ENCODE measurements around the gene MTHFS. TPM values are rescaled to one million over a fixed set of nuclear protein-coding genes. Genes with fewer than 3 reads are reported as not detected.

MTHFS gene
- total and polyA plus RNA-seq, 7 experiments from 2014 or later = 15.8 to 93.3 (median 22.0) TPM

- Mint-ChIP-seq H3K27me3 (no peaks in the 10 kb centered on the region), H3K9me3 (peaks cover 0 to 6% (median 0%) of the 10 kb centered on the region in 11 donors), H3K36me3 (peaks cover 0 to 19% (median 12%) of the 10 kb centered on the region in 5 donors), H3K4me1 (peaks cover 0 to 19% (median 4%) of the 10 kb centered on the region in 7 donors), H3K27ac (no peak overlapping the region), H3K4me3 (no peak overlapping the region)
- no peaks in the 10 kb centered on the region for H3K4me1 ChIP-seq (ENCODE audit: control insufficient read depth in 2 of 2, insufficient read depth in 2 of 2, low read length in 2 of 2)
- no peaks in the 10 kb centered on the region for H3K9me3 ChIP-seq (ENCODE audit: control insufficient read depth in 2 of 3, low read length in 3 of 3)
- CTCF ChIA-PET = interaction anchor here (1.0 kb wide), 1 partner anchor 26 kb away, joined by 3 read pairs; no protein-coding TSS in a partner anchor
- H3K27ac ChIP-seq (ENCODE audit: low read depth, low read length) = no peak overlapping the region
- no peaks in the 10 kb centered on the region for H3K36me3 ChIP-seq (ENCODE audit: control insufficient read depth in 2 of 3, insufficient read depth in 3 of 3, low read length in 3 of 3)
- no peaks in the 10 kb centered on the region for H3K27me3 ChIP-seq (ENCODE audit: control insufficient read depth in 2 of 2, insufficient read depth in 2 of 2, low read length in 2 of 2)
- H3K4me3 ChIP-seq (ENCODE audit: low read length) = no peak overlapping the region
- ATAC-seq (no peak), DNase-seq (no peak)
- POLR2A ChIA-PET = no interaction called here
- intact Hi-C loops (cut with micrococcal nuclease) = no loop called here
These were observed 68.4 kb downstream of the MTHFS start for GRCh38 chr15:79828447-79828846.

DNA sequence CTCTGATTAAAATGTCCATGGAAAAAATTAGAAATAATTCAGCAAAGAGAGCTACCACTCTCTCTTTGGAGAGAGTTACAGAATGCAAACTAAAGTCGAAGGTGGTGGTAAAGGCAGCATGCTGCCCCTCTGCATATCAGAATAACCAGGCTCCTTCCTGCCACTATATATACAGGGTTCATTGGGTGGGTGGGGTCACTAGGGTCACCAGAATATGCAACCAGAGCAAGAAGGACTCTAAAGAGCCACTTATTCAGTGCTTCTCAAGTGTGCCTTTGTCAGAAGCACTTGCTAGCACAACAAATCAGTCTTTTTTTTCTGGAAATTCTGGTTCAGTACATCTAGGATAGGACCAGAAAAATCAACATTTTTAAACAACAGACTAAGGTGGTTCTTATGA is 70.0 kb downstream of the MTHFS start:
- intact Hi-C loops (cut with micrococcal nuclease) = no loop called here
- ATAC-seq = no peak

DNA sequence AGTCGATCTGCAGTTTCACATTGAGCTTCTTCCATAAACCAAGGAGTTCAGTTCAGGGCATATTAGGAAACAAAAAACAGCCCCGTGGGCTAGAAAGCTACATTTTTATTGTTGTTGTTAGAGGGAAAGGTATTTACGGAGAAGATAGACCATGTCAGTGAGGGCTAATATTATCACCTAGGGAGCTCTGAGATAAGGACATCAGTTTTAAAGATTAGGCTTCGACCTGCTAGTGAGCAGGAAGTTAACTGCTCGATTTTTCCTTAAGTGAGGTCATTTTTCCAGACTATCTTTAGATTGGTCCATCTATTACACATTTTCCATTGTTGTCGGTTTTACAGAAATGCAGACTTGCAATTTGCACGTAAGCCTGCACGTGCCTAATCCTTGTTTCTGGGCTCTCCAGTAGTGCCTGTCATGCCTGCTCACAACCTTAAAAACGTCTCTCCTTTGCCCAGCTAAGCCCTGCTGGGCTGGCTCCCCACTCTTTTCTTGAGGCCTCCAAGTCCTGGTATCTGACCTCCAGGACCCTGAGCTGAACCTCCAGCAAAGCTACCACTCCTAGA is 72.6 kb downstream of the MTHFS start:
- Histone ChIP-seq H3K4me1 (ENCODE audit: control insufficient read depth in 2 of 2, insufficient read depth in 2 of 2, low read length in 2 of 2) (no peaks in the 10 kb centered on the region), H3K27ac (ENCODE audit: low read depth, low read length) (no peak overlapping the region), H3K4me3 (ENCODE audit: low read length) (no peak overlapping the region), H3K36me3 (ENCODE audit: control insufficient read depth in 2 of 3, insufficient read depth in 3 of 3, low read length in 3 of 3) (no peaks in the 10 kb centered on the region), H3K9me3 (ENCODE audit: control insufficient read depth in 2 of 3, low read length in 3 of 3) (no peaks in the 10 kb centered on the region), H3K27me3 (ENCODE audit: control insufficient read depth in 2 of 2, insufficient read depth in 2 of 2, low read length in 2 of 2) (no peaks in the 10 kb centered on the region)
- POLR2A ChIA-PET = no interaction called here
- CTCF ChIA-PET = no interaction called here
- peaks cover 5 to 25% (median 15%) of the 10 kb centered on the region in 5 donors for H3K36me3 Mint-ChIP-seq
- no peak overlapping the region for H3K27ac Mint-ChIP-seq
- no peak overlapping the region for H3K4me3 Mint-ChIP-seq
- H3K4me1 Mint-ChIP-seq = no peaks in the 10 kb centered on the region
- H3K9me3 Mint-ChIP-seq = peaks cover 0 to 18% (median 7%) of the 10 kb centered on the region in 11 donors
- H3K27me3 Mint-ChIP-seq = no peaks in the 10 kb centered on the region
- DNase-seq (no peak), ATAC-seq (no peak)
- intact Hi-C loops (cut with micrococcal nuclease) = no loop called here

More for the DNA sequence above, 70.0 kb downstream of the MTHFS start:
- no peak overlapping the region for H3K27ac Mint-ChIP-seq
- no peaks in the 10 kb centered on the region for H3K27me3 ChIP-seq (ENCODE audit: control insufficient read depth in 2 of 2, insufficient read depth in 2 of 2, low read length in 2 of 2)
- no peak for DNase-seq
- no peaks in the 10 kb centered on the region for H3K36me3 ChIP-seq (ENCODE audit: control insufficient read depth in 2 of 3, insufficient read depth in 3 of 3, low read length in 3 of 3)
- no peaks in the 10 kb centered on the region for H3K9me3 ChIP-seq (ENCODE audit: control insufficient read depth in 2 of 3, low read length in 3 of 3)
- H3K27me3 Mint-ChIP-seq = no peaks in the 10 kb centered on the region
- peaks cover 0 to 4% (median 0%) of the 10 kb centered on the region in 7 donors for H3K4me1 Mint-ChIP-seq
- no peak overlapping the region for H3K4me3 Mint-ChIP-seq
- H3K36me3 Mint-ChIP-seq = peaks cover 0 to 11% (median 9%) of the 10 kb centered on the region in 5 donors
- ChIA-PET CTCF (no interaction called here), POLR2A (no interaction called here)
- H3K9me3 Mint-ChIP-seq = peaks cover 0 to 6% (median 0%) of the 10 kb centered on the region in 11 donors
- no peak overlapping the region for H3K27ac ChIP-seq (ENCODE audit: low read depth, low read length)
- no peak overlapping the region for H3K4me3 ChIP-seq (ENCODE audit: low read length)
- no peaks in the 10 kb centered on the region for H3K4me1 ChIP-seq (ENCODE audit: control insufficient read depth in 2 of 2, insufficient read depth in 2 of 2, low read length in 2 of 2)

GRCh38 chr15:79820820-79821219 is 76.0 kb downstream of the MTHFS start:
- no peaks in the 10 kb centered on the region for H3K27me3 Mint-ChIP-seq
- H3K27ac ChIP-seq (ENCODE audit: low read depth, low read length) = no peak overlapping the region
- no peaks in the 10 kb centered on the region for H3K27me3 ChIP-seq (ENCODE audit: control insufficient read depth in 2 of 2, insufficient read depth in 2 of 2, low read length in 2 of 2)
- peaks cover 0 to 1% (median 0%) of the 10 kb centered on the region in 7 donors for H3K4me1 Mint-ChIP-seq
- H3K9me3 ChIP-seq (ENCODE audit: control insufficient read depth in 2 of 3, low read length in 3 of 3) = no peaks in the 10 kb centered on the region
- ATAC-seq (no peak), DNase-seq (no peak)
- peaks cover 0 to 18% (median 9%) of the 10 kb centered on the region in 11 donors for H3K9me3 Mint-ChIP-seq
- peaks cover 4 to 15% (median 7%) of the 10 kb centered on the region in 5 donors for H3K36me3 Mint-ChIP-seq
- H3K4me3 ChIP-seq (ENCODE audit: low read length) = no peak overlapping the region
- no peak overlapping the region for H3K4me3 Mint-ChIP-seq
- H3K4me1 ChIP-seq (ENCODE audit: control insufficient read depth in 2 of 2, insufficient read depth in 2 of 2, low read length in 2 of 2) = no peaks in the 10 kb centered on the region
- ChIA-PET CTCF (no interaction called here), POLR2A (no interaction called here)
- no peaks in the 10 kb centered on the region for H3K36me3 ChIP-seq (ENCODE audit: control insufficient read depth in 2 of 3, insufficient read depth in 3 of 3, low read length in 3 of 3)
- H3K27ac Mint-ChIP-seq = no peak overlapping the region
- intact Hi-C loops (cut with micrococcal nuclease) = no loop called here

DNA sequence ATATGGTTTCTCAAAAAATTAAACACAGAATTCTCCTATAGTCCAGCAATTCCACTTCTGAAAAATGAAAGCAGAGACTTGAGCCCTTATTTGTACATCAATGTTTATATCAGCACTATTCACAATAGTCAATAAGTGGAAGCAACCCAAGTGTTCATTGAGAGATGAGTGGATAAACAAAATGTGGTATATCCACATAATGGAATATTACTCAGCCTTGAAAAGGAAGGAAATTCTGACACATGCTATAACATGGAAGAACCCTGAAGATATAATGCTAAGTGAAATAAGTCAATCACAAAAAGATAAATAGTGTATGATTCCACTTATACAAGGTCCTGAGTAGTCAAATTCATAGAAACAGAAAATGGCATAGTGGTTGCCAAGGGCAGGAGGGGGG is 76.6 kb downstream of the MTHFS start:
- ChIA-PET POLR2A (no interaction called here), CTCF (no interaction called here)
- Histone ChIP-seq H3K27ac (ENCODE audit: low read depth, low read length) (no peak overlapping the region), H3K9me3 (ENCODE audit: control insufficient read depth in 2 of 3, low read length in 3 of 3) (no peaks in the 10 kb centered on the region), H3K36me3 (ENCODE audit: control insufficient read depth in 2 of 3, insufficient read depth in 3 of 3, low read length in 3 of 3) (no peaks in the 10 kb centered on the region), H3K4me1 (ENCODE audit: control insufficient read depth in 2 of 2, insufficient read depth in 2 of 2, low read length in 2 of 2) (no peaks in the 10 kb centered on the region), H3K4me3 (ENCODE audit: low read length) (no peak overlapping the region), H3K27me3 (ENCODE audit: control insufficient read depth in 2 of 2, insufficient read depth in 2 of 2, low read length in 2 of 2) (no peaks in the 10 kb centered on the region)
- peaks cover 4 to 15% (median 6%) of the 10 kb centered on the region in 5 donors for H3K36me3 Mint-ChIP-seq
- DNase-seq (no peak), ATAC-seq (no peak)
- no peak overlapping the region for H3K4me3 Mint-ChIP-seq
- H3K27me3 Mint-ChIP-seq = no peaks in the 10 kb centered on the region
- peaks cover 0 to 1% (median 0%) of the 10 kb centered on the region in 7 donors for H3K4me1 Mint-ChIP-seq
- intact Hi-C loops (cut with micrococcal nuclease) = no loop called here
- no peak overlapping the region for H3K27ac Mint-ChIP-seq
- peaks cover 0 to 18% (median 9%) of the 10 kb centered on the region in 11 donors for H3K9me3 Mint-ChIP-seq

DNA sequence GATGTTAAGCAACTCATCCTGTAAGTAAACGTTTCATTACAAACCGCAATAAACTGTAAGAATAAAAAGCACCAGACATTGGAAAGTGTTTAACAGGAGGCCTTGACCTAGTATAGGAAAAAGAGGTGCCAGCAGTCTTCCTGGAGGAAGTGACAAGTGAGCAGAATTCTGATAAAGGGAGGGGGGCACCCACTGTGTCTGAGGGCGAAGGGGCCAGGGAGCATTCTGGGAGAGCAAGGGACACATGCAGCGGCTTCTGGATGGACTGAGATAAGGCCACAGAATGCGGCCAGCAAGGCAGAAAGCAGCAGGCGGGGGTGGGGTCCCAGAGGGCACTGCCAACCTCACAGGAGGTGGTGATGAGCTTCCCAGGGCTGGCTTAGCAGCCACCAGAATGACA is 80.2 kb downstream of the MTHFS start:
- H3K9me3 ChIP-seq (ENCODE audit: control insufficient read depth in 2 of 3, low read length in 3 of 3) = no peaks in the 10 kb centered on the region
- no peak overlapping the region for H3K27ac Mint-ChIP-seq
- POLR2A ChIA-PET = no interaction called here
- H3K4me1 ChIP-seq (ENCODE audit: control insufficient read depth in 2 of 2, insufficient read depth in 2 of 2, low read length in 2 of 2) = no peaks in the 10 kb centered on the region
- no peak overlapping the region for H3K27ac ChIP-seq (ENCODE audit: low read depth, low read length)
- H3K36me3 ChIP-seq (ENCODE audit: control insufficient read depth in 2 of 3, insufficient read depth in 3 of 3, low read length in 3 of 3) = no peaks in the 10 kb centered on the region
- intact Hi-C loops (cut with micrococcal nuclease) = no loop called here
- CTCF ChIA-PET = no interaction called here
- H3K27me3 ChIP-seq (ENCODE audit: control insufficient read depth in 2 of 2, insufficient read depth in 2 of 2, low read length in 2 of 2) = no peaks in the 10 kb centered on the region
- ATAC-seq (no peak), DNase-seq (no peak)
- H3K4me3 Mint-ChIP-seq = no peak overlapping the region
- H3K4me3 ChIP-seq (ENCODE audit: low read length) = no peak overlapping the region
- peaks cover 0 to 18% (median 9%) of the 10 kb centered on the region in 11 donors for H3K9me3 Mint-ChIP-seq
- peaks cover 4 to 15% (median 6%) of the 10 kb centered on the region in 5 donors for H3K36me3 Mint-ChIP-seq
- peaks cover 0 to 1% (median 0%) of the 10 kb centered on the region in 7 donors for H3K4me1 Mint-ChIP-seq
- H3K27me3 Mint-ChIP-seq = no peaks in the 10 kb centered on the region

DNA sequence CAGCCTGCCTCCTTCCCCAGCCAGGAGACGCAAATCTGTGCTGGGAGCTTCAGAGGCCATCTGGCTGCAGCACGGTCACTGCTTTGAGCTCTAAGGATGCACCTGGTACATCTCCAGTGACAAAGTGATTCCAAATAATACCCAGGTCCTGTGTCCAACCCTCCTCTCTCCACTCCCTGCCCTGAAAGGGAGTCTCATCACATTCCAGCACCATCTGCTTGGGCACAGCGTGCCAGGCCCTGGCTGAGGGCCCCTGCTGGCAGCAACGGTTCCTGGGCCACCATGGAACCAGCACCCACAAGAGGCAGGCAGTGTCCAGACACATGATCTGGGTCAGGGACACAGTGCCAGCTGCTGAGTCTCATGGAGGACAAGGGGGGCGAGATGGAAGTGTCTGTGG is 81.3 kb downstream of the MTHFS start:
- ChIA-PET POLR2A (no interaction called here), CTCF (no interaction called here)

More for the DNA sequence above, 81.3 kb downstream of the MTHFS start:
- peaks cover 0 to 10% (median 5%) of the 10 kb centered on the region in 11 donors for H3K9me3 Mint-ChIP-seq
- no peaks in the 10 kb centered on the region for H3K9me3 ChIP-seq (ENCODE audit: control insufficient read depth in 2 of 3, low read length in 3 of 3)
- peaks cover 0 to 1% (median 0%) of the 10 kb centered on the region in 7 donors for H3K4me1 Mint-ChIP-seq
- no peak overlapping the region for H3K4me3 Mint-ChIP-seq
- no peaks in the 10 kb centered on the region for H3K27me3 ChIP-seq (ENCODE audit: control insufficient read depth in 2 of 2, insufficient read depth in 2 of 2, low read length in 2 of 2)
- no peaks in the 10 kb centered on the region for H3K36me3 ChIP-seq (ENCODE audit: control insufficient read depth in 2 of 3, insufficient read depth in 3 of 3, low read length in 3 of 3)
- peaks cover 0 to 8% (median 6%) of the 10 kb centered on the region in 5 donors for H3K36me3 Mint-ChIP-seq
- ATAC-seq = no peak
- no peaks in the 10 kb centered on the region for H3K27me3 Mint-ChIP-seq
- H3K4me3 ChIP-seq (ENCODE audit: low read length) = no peak overlapping the region
- DNase-seq = no peak
- H3K27ac ChIP-seq (ENCODE audit: low read depth, low read length) = no peak overlapping the region
- no peak overlapping the region for H3K27ac Mint-ChIP-seq
- H3K4me1 ChIP-seq (ENCODE audit: control insufficient read depth in 2 of 2, insufficient read depth in 2 of 2, low read length in 2 of 2) = no peaks in the 10 kb centered on the region
- intact Hi-C loops (cut with micrococcal nuclease) = no loop called here

Data from naive thymus-derived CD4-positive, alpha-beta T cell (primary cell).